ENCODE data around the gene EDN2. TPM values are rescaled to one million over a fixed set of nuclear protein-coding genes. Genes with fewer than 3 reads are reported as not detected.

Gene EDN2
- total and polyA plus RNA-seq, 9 donors, result 0.20 to 24.8 (median 0.36) TPM; not detected in 4

- H3K36me3 ChIP-seq, result no peaks in the 10 kb centered on the region
- DNase-seq, result no peak
- TF ChIP-seq POLR2A (IDR thresholded peaks at IDR 0.05) (no peak), EP300 (IDR thresholded peaks at IDR 0.05) (no peak), CTCF (IDR thresholded peaks at IDR 0.05) (no peak)
- peaks cover 12% of the 10 kb centered on the region for H3K4me1 ChIP-seq (ENCODE audit: insufficient read depth)
- no peak overlapping the region for H3K4me3 ChIP-seq
- WGBS, 3 donors, result 71 to 86% (median 83%) methylated on average over 4 of the region's 4 CpGs
- intact Hi-C loops (cut with DNase I), result no loop called here
- no peak overlapping the region for H3K27ac ChIP-seq
- no peaks in the 10 kb centered on the region for H3K27me3 ChIP-seq
- no peaks in the 10 kb centered on the region for H3K9me3 ChIP-seq
Observed at GRCh38 chr1:41433501-41433900, 51.0 kb downstream of the EDN2 start.

- intact Hi-C loops (cut with DNase I), result no loop called here
Observed at GRCh38 chr1:41432481-41433280, 51.8 kb downstream of the EDN2 start.

DNA sequence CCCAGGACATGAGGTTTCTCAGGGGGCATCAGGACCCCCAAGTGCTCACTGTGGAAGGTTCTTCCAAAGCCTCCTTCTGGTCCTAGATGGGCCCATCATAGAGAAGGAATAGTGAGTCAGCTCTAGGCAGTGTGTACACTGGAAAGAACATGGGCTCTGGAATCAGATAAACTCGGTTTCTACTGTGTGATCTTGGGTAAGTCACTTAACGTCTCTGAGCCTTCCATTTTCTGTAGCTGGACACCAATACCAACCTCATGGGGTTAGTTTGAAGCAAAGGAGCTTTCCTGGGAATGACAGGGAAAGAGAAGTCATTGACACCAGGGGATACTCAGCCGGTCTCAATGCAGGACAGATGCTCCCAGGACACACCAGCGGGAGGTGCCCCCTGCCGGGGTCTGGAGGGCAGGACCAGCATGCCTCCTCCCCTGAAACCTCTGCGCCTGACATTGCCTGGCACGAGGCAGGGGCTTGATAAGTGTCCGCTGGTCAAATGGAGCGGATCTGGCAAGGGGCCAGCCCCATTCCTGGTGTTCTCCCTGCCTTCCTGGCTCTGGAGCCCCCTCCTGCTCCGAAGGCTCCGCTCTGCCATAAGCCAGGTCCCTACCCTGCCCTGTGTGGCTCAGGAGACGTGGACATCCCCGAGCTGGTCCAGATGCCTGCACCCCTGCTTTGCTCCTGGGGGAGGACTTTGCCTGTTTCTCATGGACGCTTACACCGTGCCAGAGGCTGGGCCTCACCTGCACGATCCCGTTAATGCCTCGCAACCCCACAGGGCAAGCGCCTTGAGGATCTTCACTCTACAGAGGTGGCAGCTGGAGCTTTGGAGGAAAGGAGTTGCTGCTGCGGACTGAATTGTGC is 52.8 kb downstream of the EDN2 start:
- Histone ChIP-seq H3K9me3 (no peaks in the 10 kb centered on the region), H3K27me3 (no peaks in the 10 kb centered on the region), H3K4me1 (ENCODE audit: insufficient read depth) (peaks cover 12% of the 10 kb centered on the region), H3K36me3 (no peaks in the 10 kb centered on the region), H3K4me3 (no peak overlapping the region), H3K27ac (no peak overlapping the region)
- intact Hi-C loops (cut with DNase I), result no loop called here
- DNase-seq, result peak; percentile 38 to 69 (median 54)
- WGBS, 3 donors, result 70 to 81% (median 70%) methylated on average over 20 of the region's 20 CpGs
- TF ChIP-seq POLR2A (IDR thresholded peaks at IDR 0.05), result no peak
- no peak for TF ChIP-seq EP300 (IDR thresholded peaks at IDR 0.05)
- TF ChIP-seq CTCF (IDR thresholded peaks at IDR 0.05), result no peak

More at GRCh38 chr1:41432481-41433280, 51.8 kb downstream of the EDN2 start:
- no peak for TF ChIP-seq POLR2A (IDR thresholded peaks at IDR 0.05)
- peak; percentile 33 to 88 (median 67) for TF ChIP-seq CTCF (IDR thresholded peaks at IDR 0.05)
- Histone ChIP-seq H3K4me1 (ENCODE audit: insufficient read depth) (peaks cover 12% of the 10 kb centered on the region), H3K9me3 (no peaks in the 10 kb centered on the region), H3K27me3 (no peaks in the 10 kb centered on the region), H3K27ac (no peak overlapping the region), H3K36me3 (no peaks in the 10 kb centered on the region), H3K4me3 (no peak overlapping the region)
- WGBS, 3 donors, result 3 to 23% (median 8%) methylated on average over 15 to 17 of the region's 17 CpGs
- DNase-seq, result peak; percentile 69 to 88 (median 80)

- Histone ChIP-seq H3K4me3 (no peak overlapping the region), H3K27ac (no peak overlapping the region), H3K4me1 (ENCODE audit: insufficient read depth) (peaks cover 12% of the 10 kb centered on the region), H3K36me3 (no peaks in the 10 kb centered on the region), H3K9me3 (no peaks in the 10 kb centered on the region), H3K27me3 (no peaks in the 10 kb centered on the region)
- no peak for TF ChIP-seq CTCF (IDR thresholded peaks at IDR 0.05)
- no peak for TF ChIP-seq POLR2A (IDR thresholded peaks at IDR 0.05)
- TF ChIP-seq EP300 (IDR thresholded peaks at IDR 0.05), result no peak
- 43 to 60% (median 56%) methylated on average over 4 of the region's 4 CpGs for WGBS, 3 donors
- no peak for DNase-seq
- intact Hi-C loops (cut with DNase I), result no loop called here
Observed at GRCh38 chr1:41430582-41430981, 53.9 kb downstream of the EDN2 start.

Measured in ovary (tissue), 9 donors.